Umbilical cord (tissue), 2 donors: ENCODE data around the gene ZNF358. TPM values are rescaled to one million over a fixed set of nuclear protein-coding genes. Genes with fewer than 3 reads are reported as not detected.
"Not testable (repeated sequence)": the region's sequence is repeated elsewhere in the genome, so short reads cannot be mapped to it uniquely, and the experiment has no call there.

Experiments used
- DNase-seq: peaks from one replicate; pipeline ENCODE4 v3.0.0-alpha.2; 2015; ENCODE audit warnings: low spot score
- total RNA-seq: library from RNA; depleted of rRNA; stranded (reverse); fragments of >200 nt; gene quantifications from one replicate; pipeline ENCODE4 v1.2.3, GENCODE V29; 2014; ENCODE audit warnings: low replicate concordance; ENCODE audit not compliant: insufficient read depth

Gene ZNF358
- total RNA-seq, 1 donor from 2014 or later, result 29.9 TPM

- DNase-seq, result peak; percentile 97
Measured at GRCh38 chr19:7535047-7535997, 19.4 kb downstream of the ZNF358 start, which contains the start of gene PNPLA6. TSS of gene PNPLA6 (plus strand) at chr19:7535717. CDS start at chr19:7535789, 72 bp downstream.

GRCh38 chr19:7535998-7536695, 20.2 kb downstream of the ZNF358 start:
- DNase-seq, result no peak

DNA sequence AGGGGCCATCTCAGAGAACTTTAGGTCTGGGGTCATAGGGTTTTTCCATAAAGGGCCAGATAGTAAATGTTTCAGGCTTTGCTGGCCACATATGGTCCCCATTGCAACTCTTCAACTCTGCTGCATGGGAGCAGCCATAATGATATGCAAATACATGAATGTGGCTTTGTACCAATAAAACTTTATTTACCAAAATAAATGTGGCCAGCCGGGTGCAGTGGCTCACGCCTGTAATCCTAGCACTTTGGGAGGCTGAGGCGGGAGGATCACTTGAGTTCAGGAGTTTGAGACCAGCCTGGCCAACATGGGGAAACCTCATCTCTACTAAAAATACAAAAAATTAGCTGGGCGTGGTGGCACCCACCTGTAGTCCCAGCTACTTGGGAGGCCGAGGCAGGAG, 23.1 kb downstream of the ZNF358 start:
- DNase-seq, result not testable (repeated sequence)

- no peak for DNase-seq
Measured at GRCh38 chr19:7539827-7540425, 24.0 kb downstream of the ZNF358 start.

DNA sequence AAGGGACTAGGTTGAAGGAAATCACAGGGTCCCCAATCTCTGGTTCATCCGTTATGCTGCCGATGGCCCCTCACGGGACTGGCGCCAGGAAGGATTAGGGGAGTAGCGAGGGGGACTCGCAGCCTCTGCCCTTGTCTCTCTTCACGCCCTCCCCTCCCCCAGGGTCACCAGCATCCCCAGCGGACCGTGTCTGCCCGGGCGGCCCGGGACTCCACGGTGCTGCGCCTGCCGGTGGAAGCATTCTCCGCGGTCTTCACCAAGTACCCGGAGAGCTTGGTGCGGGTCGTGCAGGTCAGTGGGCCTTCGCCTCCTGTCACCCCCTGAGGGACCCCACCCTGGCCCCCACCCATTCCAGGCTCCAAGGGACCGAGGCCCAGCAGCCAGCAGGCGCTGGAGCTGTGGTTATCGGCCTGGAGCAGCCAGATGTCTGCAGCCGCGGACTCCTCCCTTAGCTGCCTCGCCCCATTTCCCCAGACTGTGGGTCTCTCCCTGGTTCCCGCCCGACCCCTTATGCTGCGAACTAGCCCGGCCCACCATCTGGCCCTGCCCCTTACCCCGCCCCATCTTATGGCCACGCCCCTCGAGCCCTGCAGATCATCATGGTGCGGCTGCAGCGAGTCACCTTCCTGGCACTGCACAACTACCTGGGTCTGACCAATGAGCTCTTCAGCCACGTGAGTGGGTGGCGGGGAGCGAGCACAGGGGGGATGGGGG, 25.0 kb downstream of the ZNF358 start:
- no peak for DNase-seq

- no peak for DNase-seq
Measured at GRCh38 chr19:7541475-7541824, 25.5 kb downstream of the ZNF358 start.

- DNase-seq, result no peak
Measured at GRCh38 chr19:7541828-7542443, 26.0 kb downstream of the ZNF358 start.

DNA sequence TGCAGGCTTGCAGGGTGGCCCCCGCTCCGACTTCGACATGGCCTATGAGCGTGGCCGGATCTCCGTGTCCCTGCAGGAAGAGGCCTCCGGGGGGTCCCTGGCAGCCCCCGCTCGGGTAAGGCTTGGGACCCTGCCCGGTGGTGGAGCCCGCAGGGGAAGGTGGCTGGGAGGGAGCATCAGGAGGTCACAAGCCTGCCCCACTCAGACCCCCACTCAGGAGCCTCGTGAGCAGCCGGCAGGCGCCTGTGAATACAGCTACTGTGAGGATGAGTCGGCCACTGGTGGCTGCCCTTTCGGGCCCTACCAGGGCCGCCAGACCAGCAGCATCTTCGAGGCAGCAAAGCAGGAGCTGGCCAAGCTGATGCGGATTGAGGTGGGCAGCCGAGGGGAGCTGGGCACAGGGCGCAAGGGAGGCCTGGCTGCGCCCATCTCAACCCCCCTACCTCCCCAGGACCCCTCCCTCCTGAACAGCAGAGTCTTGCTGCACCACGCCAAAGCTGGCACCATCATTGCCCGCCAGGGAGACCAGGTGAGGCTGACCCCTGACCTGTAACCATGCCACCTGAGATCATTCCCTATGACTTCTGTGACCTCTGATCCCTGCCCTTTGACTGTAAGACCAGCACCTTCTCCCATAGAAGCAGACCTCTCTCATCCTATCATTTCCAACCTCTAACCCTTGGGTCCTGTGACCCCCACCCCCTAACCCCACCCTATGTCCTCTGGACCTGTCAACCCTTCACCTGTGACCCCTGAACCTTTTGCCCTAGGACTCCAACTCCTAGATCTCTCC, 26.8 kb downstream of the ZNF358 start:
- DNase-seq, result no peak

DNA sequence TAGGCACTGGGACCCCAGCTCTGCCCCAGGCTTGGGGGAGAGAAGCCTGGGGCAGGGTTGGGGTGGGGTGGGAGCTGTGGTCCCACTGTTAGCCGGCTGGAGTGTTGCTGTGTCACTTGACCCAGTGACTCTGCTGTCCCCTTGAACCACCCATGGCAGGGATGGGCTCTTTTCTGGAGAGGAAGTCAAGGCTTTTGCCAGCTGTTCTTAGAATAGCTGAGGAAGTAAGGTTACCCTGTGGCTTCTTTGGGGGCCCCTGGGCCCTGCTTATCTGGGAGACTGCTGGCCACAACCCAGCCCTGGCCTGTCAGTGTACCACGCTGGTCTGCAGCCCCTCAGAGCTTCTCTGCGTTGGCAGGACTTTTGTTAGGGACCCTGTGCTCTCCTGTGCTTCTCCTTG, 28.7 kb downstream of the ZNF358 start:
- peak; percentile 25 for DNase-seq

DNA sequence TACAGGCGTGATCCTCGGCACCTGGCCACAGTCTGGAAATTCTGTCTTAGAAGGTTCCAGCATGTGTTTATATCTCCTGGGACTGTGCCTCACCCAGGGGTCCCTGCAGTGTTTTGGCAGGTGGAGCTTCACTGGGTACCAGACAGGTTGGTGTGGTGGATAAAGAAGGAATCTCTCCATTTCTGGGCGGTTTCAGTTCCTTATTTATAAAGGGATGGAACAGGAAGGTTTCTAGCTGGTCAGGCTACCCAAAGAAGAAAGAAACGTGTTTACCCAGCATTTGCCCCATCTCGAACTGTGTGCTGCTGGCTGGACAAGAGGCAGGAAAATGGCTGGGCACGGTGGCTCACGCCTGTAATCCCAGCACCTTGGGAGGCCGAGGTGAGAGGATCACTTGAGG, 29.4 kb downstream of the ZNF358 start:
- no peak for DNase-seq

GRCh38 chr19:7545904-7546303, 30.0 kb downstream of the ZNF358 start:
- no peak for DNase-seq

DNA sequence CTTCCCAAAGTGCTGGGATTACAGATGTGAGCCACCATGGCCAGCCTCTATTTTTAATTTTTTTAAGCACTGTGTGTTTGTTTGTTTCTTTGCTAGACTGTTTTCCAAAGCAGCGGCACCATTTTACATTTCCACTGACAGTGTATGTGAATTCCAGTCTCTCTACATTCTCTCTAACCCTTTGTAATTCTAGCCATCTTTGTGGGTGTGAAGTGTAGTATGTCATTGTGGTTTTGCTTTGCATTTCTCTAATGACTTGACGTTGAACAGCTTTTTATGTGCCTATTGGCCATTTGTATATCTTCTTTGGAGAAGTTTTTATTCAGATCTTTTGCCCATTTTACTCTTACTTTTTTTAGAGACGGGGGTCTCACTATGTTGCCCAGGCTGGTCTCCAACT, 31.3 kb downstream of the ZNF358 start:
- no peak for DNase-seq

GRCh38 chr19:7549429-7550148, 33.7 kb downstream of the ZNF358 start:
- no peak for DNase-seq

DNA sequence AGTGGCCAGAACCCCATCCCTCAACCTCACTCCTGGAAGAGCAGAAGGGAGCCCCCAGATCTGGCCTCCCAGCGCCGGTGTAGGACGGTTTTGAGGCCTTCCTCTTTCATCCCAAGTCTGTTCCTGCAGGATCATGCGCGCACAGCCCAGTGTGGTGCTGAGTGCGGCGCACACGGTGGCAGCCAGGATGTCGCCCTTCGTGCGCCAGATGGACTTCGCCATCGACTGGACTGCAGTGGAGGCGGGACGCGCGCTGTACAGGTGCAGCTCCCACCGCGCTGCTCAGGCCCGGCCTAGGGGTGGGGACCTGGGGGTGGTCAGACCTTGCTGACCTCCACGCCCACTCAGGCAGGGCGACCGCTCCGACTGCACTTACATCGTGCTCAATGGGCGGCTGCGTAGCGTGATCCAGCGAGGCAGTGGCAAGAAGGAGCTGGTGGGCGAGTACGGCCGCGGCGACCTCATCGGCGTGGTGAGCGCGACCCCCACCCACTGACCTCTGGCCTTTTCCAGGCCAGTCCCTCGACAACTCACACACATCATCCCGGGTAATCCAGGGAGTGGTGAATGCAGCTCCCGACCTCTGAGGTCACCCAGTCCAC, 34.4 kb downstream of the ZNF358 start:
- no peak for DNase-seq

DNA sequence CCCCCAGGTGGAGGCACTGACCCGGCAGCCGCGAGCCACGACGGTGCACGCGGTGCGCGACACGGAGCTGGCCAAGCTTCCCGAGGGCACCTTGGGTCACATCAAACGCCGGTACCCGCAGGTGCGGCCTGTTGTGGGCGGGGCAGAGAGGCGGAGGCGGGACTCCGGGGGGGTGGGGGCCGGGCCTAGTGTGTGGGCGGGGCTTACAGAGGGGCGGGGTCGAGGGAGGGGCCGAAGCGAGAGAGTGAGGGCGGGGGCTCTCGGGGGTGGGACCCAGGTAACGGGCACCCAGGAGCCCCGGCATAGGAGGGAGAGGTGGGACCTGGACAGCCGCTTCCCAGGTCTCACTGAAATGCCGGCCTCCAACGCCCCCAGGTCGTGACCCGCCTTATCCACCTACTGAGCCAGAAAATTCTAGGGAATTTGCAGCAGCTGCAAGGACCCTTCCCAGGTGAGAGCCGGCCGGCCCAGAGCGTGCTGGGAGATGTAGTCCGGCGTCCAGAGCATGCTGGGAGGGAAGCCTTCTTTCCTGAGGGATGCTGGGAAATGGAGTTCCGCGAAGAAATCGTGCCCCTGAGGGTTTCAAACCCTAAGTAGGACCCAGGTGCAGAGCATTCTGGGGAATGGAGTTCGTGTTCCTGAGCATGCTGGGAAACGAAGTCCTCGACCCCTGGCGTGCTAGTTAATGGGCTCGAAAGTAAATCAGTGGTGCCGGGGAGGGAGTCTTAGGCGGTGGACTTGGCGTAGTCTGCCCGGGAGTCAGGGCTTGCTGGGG, 35.3 kb downstream of the ZNF358 start:
- peak; percentile 87 for DNase-seq

DNA sequence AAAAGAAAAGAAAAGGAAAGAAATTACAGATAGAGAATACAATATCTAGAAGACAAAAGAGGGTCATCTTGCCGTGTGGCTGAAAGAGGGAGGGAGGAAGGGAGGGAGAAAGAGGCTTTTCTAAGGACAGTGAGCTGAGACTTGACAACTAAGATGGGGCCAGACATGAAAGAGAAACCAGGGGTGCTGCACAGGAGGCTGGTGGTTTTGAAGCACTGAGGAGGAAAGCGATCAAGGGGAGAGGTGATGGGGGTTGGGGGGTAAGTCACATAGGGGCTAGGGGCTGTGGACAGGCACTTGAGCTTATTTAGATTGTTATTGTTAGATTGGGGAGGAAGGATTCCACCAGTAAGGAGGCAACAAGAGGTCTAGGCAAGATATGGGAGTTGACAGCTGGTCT, 36.9 kb downstream of the ZNF358 start:
- DNase-seq, result no peak

DNA sequence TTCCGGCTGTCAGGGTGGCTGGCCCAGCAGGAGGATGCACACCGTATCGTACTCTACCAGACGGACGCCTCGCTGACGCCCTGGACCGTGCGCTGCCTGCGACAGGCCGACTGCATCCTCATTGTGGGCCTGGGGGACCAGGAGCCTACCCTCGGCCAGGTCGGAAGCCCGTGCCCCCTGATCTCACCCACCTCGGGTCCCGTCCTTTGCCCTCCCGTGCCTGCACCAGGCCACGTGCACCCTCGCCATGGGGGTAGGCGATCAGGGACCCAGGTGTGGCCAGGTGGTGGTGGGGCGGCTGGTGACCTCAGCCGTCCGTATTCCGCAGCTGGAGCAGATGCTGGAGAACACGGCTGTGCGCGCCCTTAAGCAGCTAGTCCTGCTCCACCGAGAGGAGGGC, 38.7 kb downstream of the ZNF358 start:
- no peak for DNase-seq

DNA sequence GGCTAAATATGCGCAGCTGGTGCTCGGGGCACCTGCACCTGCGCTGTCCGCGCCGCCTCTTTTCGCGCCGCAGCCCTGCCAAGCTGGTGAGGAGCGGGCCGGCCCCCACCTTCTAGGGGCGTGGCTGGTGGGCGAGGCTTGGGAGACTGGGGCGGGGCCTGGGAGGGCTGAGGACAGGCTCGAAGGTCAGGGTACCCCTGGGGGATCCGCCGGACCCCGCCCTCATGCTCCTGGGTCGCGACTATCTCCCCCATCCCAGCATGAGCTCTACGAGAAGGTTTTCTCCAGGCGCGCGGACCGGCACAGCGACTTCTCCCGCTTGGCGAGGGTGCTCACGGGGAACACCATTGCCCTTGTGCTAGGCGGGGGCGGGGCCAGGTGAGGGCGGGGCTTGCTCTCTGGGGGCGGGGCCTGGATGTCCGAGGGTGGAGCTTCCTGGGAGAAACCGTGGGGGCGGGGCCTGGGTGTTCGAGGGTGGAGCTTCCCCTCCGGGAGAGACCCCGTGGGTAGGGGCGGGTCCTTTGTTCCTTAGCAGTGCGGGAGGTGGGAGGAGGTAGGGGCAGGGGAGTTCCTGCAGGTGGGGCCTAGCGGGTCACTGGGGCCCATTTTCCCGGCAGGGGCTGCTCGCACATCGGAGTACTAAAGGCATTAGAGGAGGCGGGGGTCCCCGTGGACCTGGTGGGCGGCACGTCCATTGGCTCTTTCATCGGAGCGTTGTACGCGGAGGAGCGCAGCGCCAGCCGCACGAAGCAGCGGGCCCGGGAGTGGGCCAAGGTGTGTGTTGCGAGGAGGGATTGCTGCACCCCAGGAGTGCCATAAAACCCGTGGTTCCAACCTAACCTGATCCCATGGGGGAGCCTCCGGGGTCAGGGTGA, 39.3 kb downstream of the ZNF358 start:
- DNase-seq, result no peak
